ENCODE measurements around the gene CSF1.

DNA sequence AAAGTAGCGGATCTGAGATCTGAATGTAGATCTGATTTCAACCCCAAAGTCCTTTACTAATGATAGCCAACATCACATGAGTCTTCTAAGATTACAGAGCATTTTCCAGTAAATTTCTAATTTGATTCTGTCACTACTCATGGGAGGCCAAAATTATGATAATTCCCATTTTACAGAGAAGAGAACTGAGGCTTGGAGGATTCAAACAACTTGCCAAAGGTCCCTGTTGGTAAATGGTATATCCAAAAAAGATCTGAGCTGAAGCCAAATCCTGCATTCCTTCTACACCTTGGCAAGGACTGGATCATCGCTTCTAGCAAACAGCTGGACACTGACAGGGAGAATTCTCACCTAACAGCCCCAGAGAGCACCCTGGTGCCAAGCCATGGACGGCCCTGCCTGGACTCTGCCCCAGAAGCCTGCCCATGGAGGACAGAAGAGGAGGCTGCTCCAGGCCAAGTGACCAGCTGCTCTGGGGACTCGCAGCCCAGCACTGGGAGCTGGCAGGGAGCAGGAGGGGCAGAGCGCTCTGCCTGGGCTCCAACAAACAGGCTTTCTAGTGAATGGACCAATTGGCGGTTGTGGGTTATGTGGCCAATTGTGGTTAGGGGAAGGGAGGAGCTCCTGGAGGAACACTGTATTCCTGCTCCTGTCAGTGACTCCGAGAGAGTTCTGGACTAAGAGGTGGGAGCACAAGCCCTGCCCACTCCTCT, 6.4 kb upstream of the CSF1 start:
- TF ChIP-seq, protein P1, sequence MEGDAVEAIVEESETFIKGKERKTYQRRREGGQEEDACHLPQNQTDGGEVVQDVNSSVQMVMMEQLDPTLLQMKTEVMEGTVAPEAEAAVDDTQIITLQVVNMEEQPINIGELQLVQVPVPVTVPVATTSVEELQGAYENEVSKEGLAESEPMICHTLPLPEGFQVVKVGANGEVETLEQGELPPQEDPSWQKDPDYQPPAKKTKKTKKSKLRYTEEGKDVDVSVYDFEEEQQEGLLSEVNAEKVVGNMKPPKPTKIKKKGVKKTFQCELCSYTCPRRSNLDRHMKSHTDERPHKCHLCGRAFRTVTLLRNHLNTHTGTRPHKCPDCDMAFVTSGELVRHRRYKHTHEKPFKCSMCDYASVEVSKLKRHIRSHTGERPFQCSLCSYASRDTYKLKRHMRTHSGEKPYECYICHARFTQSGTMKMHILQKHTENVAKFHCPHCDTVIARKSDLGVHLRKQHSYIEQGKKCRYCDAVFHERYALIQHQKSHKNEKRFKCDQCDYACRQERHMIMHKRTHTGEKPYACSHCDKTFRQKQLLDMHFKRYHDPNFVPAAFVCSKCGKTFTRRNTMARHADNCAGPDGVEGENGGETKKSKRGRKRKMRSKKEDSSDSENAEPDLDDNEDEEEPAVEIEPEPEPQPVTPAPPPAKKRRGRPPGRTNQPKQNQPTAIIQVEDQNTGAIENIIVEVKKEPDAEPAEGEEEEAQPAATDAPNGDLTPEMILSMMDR (IDR thresholded peaks at IDR 0.05; ENCODE audit: borderline replicate concordance, extremely low read depth, low read length, poor library complexity, severe bottlenecking), result no peak
- TF ChIP-seq EZH2 (IDR thresholded peaks at IDR 0.05; ENCODE audit: borderline replicate concordance, low read depth, low read length, severe bottlenecking), result no peak
